HFFc6 (cell line): Measurements from ENCODE around the gene GLIPR2. TPM values are rescaled to one million over a fixed set of nuclear protein-coding genes. Genes with fewer than 3 reads are reported as not detected.

Source experiments
- DNase-seq: peaks from one replicate; pipeline ENCODE4 v3.0.0-alpha.2; 2018
- H3K27ac Mint-ChIP-seq: 2 replicates; pipeline ENCODE4 v1.8.0; 2020; ENCODE audit warnings: mild to moderate bottlenecking, mixed read lengths
- H3K27me3 Mint-ChIP-seq: 2 replicates; pipeline ENCODE4 v1.8.0; 2021; ENCODE audit warnings: mild to moderate bottlenecking, moderate library complexity, mixed read lengths; ENCODE audit not compliant: insufficient read depth
- H3K36me3 Mint-ChIP-seq: 2 replicates; pipeline ENCODE4 v1.8.0; 2021; ENCODE audit warnings: low read depth, mixed read lengths
- H3K4me1 Mint-ChIP-seq: 2 replicates; pipeline ENCODE4 v1.8.0; 2020; ENCODE audit warnings: low read depth, mixed read lengths
- H3K4me3 Mint-ChIP-seq: 2 replicates; pipeline ENCODE4 v1.8.0; 2020; ENCODE audit warnings: mild to moderate bottlenecking, moderate library complexity, mixed read lengths
- H3K9me3 Mint-ChIP-seq: 2 replicates; pipeline ENCODE4 v1.8.0; 2020; ENCODE audit warnings: mild to moderate bottlenecking, mixed read lengths
- CTCF ChIP-seq: fragments of 200-600 bp; sonication (generic); IDR thresholded peaks from 2 replicates; pipeline ENCODE4 v1.5.0; 2021; ENCODE audit warnings: antibody characterized with exemption, mild to moderate bottlenecking
- total RNA-seq, 6 experiments: library from RNA; stranded (reverse); fragmentation: NEBNext Ultra II Directional; extraction: Animal tissue kit (Norgen Biotek cat#: 25700); gene quantifications; 2 replicates in 1 of 6; 3 replicates in 5 of 6; pipeline ENCODE4 v1.2.3, GENCODE V29; 2021

Gene GLIPR2
- total RNA-seq, 6 experiments from 2014 or later, result 18.1 to 24.7 (median 23.4) TPM

GRCh38 chr9:36213387-36213786 is 76.9 kb downstream of the GLIPR2 start:
- Mint-ChIP-seq H3K36me3 (peaks cover 42% of the 10 kb centered on the region), H3K9me3 (no peaks in the 10 kb centered on the region), H3K27me3 (no peaks in the 10 kb centered on the region; the same call in 1 of the 2 replicates), H3K4me1 (peaks cover 33% of the 10 kb centered on the region), H3K4me3 (no peak overlapping the region), H3K27ac (peak overlapping the region; percentile 8; the same call in 1 of the 2 replicates)
- no peak for DNase-seq
- TF ChIP-seq CTCF, result no peak

Other genes with a start within 250 kb of the GLIPR2 start
- gene HRCT1, start 230.5 kb upstream of the GLIPR2 start, total RNA-seq, result 1 to 10 TPM; 2.5 to 4.1 (median 3.3) TPM
- gene SPAAR, start 227.2 kb upstream of the GLIPR2 start, total RNA-seq, result under 1 TPM in 5 of 6 experiments, not detected in 1; 0.19 to 0.34 (median 0.23) TPM
- gene OR2S2, start 178.6 kb upstream of the GLIPR2 start, total RNA-seq, result not detected
- gene RECK, start 99.8 kb upstream of the GLIPR2 start, total RNA-seq, result 100 to 1,000 TPM; 149 to 182 (median 173) TPM
- gene CCIN, start 32.7 kb downstream of the GLIPR2 start, total RNA-seq, result 1 to 10 TPM in 1 of 6 experiments, under 1 TPM in 5; 0.59 to 2.5 (median 0.73) TPM
- gene CLTA, start 54.2 kb downstream of the GLIPR2 start, total RNA-seq, result 100 to 1,000 TPM; 247 to 272 (median 259) TPM
- 10 to 100 TPM; 15.8 to 18.9 (median 17.8) TPM for gene GNE, start 121.7 kb downstream of the GLIPR2 start, total RNA-seq